PC-9 (cell line): ENCODE measurements around the gene MACC1. TPM values are rescaled to one million over a fixed set of nuclear protein-coding genes. Genes with fewer than 3 reads are reported as not detected.

Experiments used
- BruUV-seq: library from RNA; stranded (reverse); fragments of 400-500 nt; replicated peaks from 2 replicates; lab custom pipeline; 2021; lab: Mats Ljungman, UMichigan
- CTCF ChIA-PET: fragments of 300-600 bp; sonication (Branson Sonifier 250); formaldehyde crosslinking; loops from one replicate; lab custom pipeline; 2022; ENCODE audit warnings: antibody characterized with exemption; lab: Charles Lee
- POLR2A ChIA-PET: fragments of 300-600 bp; sonication (Branson Sonifier 250); formaldehyde crosslinking; loops from one replicate; lab custom pipeline; 2022; ENCODE audit warnings: antibody characterized with exemption; ENCODE audit not compliant: unreplicated experiment; lab: Charles Lee
- DNase-seq, 2 experiments: peaks; one replicate each; pipeline versions ENCODE4 v3.0.0 to v3.0.0-alpha.2; 2015 to 2022; ENCODE audit warnings: mixed read lengths in 1 of 2
- H2AFZ ChIP-seq: fragments of 200-600 bp; sonication (generic); 2 replicates; pipeline ENCODE4 v1.8.1; 2017; ENCODE audit warnings: antibody characterized with exemption
- H3F3A ChIP-seq: fragments of 200-600 bp; sonication (generic); 2 replicates; pipeline ENCODE4 v1.8.1; 2017; ENCODE audit warnings: antibody characterized with exemption, mild to moderate bottlenecking, low read depth; ENCODE audit not compliant: insufficient read depth
- H3K27ac ChIP-seq: fragments of 200-600 bp; sonication (generic); 2 replicates; pipeline ENCODE4 v1.6.1; 2016; ENCODE audit warnings: mixed run types
- H3K27me3 ChIP-seq: fragments of 200-600 bp; sonication (generic); 2 replicates; pipeline ENCODE4 v1.6.1; 2016; ENCODE audit warnings: low read depth, mixed run types; ENCODE audit not compliant: insufficient read depth
- H3K36me3 ChIP-seq: fragments of 200-600 bp; sonication (generic); 2 replicates; pipeline ENCODE4 v1.6.1; 2016; ENCODE audit warnings: low read depth, mixed run types
- H3K4me1 ChIP-seq: fragments of 200-600 bp; sonication (generic); replicated peaks from 2 replicates; pipeline ENCODE4 v1.6.1; 2016; ENCODE audit warnings: mixed run types; ENCODE audit not compliant: insufficient read depth
- H3K4me2 ChIP-seq: fragments of 200-600 bp; sonication (generic); 2 replicates; pipeline ENCODE4 v1.6.1; 2017; ENCODE audit warnings: mixed run types
- H3K4me3 ChIP-seq: fragments of 200-600 bp; sonication (generic); 2 replicates; pipeline ENCODE4 v1.6.1; 2016; ENCODE audit warnings: mixed run types
- H3K79me2 ChIP-seq: fragments of 200-600 bp; sonication (generic); 2 replicates; pipeline ENCODE4 v1.6.1; 2017; ENCODE audit warnings: low read depth, mixed run types
- H3K9me2 ChIP-seq: fragments of 200-600 bp; sonication (generic); 2 replicates; pipeline ENCODE4 v1.8.1; 2017; ENCODE audit warnings: mild to moderate bottlenecking; ENCODE audit not compliant: insufficient read depth
- H3K9me3 ChIP-seq: fragments of 200-600 bp; sonication (generic); 2 replicates; pipeline ENCODE4 v1.8.1; 2016; ENCODE audit warnings: low read depth; ENCODE audit not compliant: insufficient read depth
- H4K20me1 ChIP-seq: fragments of 200-600 bp; sonication (generic); 2 replicates; pipeline ENCODE4 v1.8.1; 2017; ENCODE audit not compliant: insufficient read depth
- CTCF ChIP-seq: fragments of 200-600 bp; sonication (generic); conservative IDR thresholded peaks from 2 replicates; pipeline ENCODE4 v1.6.1; 2017; ENCODE audit warnings: mixed run types, antibody characterized with exemption, mild to moderate bottlenecking, moderate library complexity
- EZH2 ChIP-seq: fragments of 200-600 bp; sonication (generic); IDR thresholded peaks from 2 replicates; pipeline ENCODE4 v1.8.0; 2017; ENCODE audit warnings: antibody characterized with exemption, low read depth
- intact Hi-C: fragments of 100-400 bp; cut with micrococcal nuclease; formaldehyde crosslinking; loops from one replicate; pipeline ENCODE4 v1.10.0; 2022; ENCODE audit not compliant: unreplicated experiment
- total RNA-seq: library from RNA; stranded (reverse); gene quantifications from 2 replicates; pipeline ENCODE4 v1.2.3, GENCODE V29; 2021

The MACC1 gene
- total RNA-seq, 1 experiment from 2014 or later: 50.8 TPM

DNA sequence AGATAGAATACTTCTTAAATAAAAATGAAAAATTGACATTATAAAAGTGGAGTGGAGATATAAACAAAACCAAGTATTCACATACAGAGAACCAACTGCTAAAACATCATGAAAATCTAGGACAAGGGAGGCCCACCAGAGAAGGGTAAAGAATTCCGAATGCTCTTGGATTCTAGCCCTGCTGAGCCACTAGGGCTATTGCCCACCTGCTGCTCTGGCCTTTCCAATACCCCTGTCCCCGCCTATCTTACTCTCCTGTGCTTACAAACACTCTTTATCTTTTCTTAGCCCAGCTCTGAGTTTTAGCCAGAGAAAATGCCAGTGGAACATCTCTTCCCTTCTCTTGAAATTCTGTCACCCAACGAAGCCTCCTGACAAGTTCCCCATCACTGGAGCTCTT is 100.3 kb downstream of the MACC1 start:
- Histone ChIP-seq H3K4me3 (no peak overlapping the region), H3K27me3 (no peaks in the 10 kb centered on the region), H3K79me2 (no peaks in the 10 kb centered on the region), H3K9me2 (0 out of 2 replicates have a peak, but pooled peaks cover 4% of the 10 kb centered on the region), H3K36me3 (no peaks in the 10 kb centered on the region), H3K4me1 (no peaks in the 10 kb centered on the region), H2AFZ (no peak overlapping the region), H3F3A (no peaks in the 10 kb centered on the region), H3K9me3 (no peaks in the 10 kb centered on the region; the same call in 1 of the 2 replicates), H3K4me2 (no peak overlapping the region), H3K27ac (no peak overlapping the region), H4K20me1 (no peaks in the 10 kb centered on the region)
- TF ChIP-seq EZH2 (no peak), CTCF (no peak)
- ChIA-PET CTCF (no interaction called here), POLR2A (no interaction called here)
- no peak for DNase-seq
- no TSS peak for BruUV-seq
- intact Hi-C loops: no loop called here

DNA sequence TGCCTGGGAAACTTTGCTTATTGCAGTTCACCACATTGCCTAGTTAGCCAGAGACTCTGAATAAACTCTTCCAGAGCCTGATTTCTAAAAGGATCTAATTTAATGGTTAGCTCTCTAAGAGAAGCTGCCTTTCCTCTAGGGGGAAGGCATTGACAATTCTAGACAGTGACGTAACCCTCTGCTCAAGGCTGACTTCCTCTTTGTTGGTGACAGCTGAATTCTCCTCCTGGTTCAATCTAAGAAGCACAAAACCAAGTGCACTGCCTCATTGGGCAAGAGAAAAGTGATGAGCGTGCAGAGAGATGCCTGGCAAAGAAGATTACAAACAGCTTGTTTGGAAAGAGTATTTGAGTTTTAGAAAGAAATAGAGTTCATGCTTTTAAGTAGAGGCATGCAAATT is 102.7 kb downstream of the MACC1 start:
- Histone ChIP-seq H2AFZ (no peak overlapping the region), H3K9me3 (no peaks in the 10 kb centered on the region), H3F3A (no peaks in the 10 kb centered on the region), H3K4me3 (no peak overlapping the region), H3K9me2 (0 out of 2 replicates have a peak, but pooled peaks cover 4% of the 10 kb centered on the region), H3K36me3 (no peaks in the 10 kb centered on the region), H3K4me1 (no peaks in the 10 kb centered on the region), H3K27ac (no peak overlapping the region), H3K4me2 (no peak overlapping the region), H4K20me1 (no peaks in the 10 kb centered on the region), H3K79me2 (no peaks in the 10 kb centered on the region), H3K27me3 (no peaks in the 10 kb centered on the region)
- DNase-seq: no peak
- BruUV-seq: no TSS peak
- intact Hi-C loops: no loop called here
- no peak for TF ChIP-seq CTCF
- TF ChIP-seq EZH2: no peak
- ChIA-PET POLR2A (no interaction called here), CTCF (no interaction called here)

GRCh38 chr7:20113427-20114027 is 103.7 kb downstream of the MACC1 start:
- Histone ChIP-seq H3K27ac (no peak overlapping the region), H4K20me1 (no peaks in the 10 kb centered on the region), H3K36me3 (no peaks in the 10 kb centered on the region), H2AFZ (no peak overlapping the region), H3K4me3 (no peak overlapping the region), H3K9me3 (no peaks in the 10 kb centered on the region), H3K4me1 (no peaks in the 10 kb centered on the region), H3K27me3 (no peaks in the 10 kb centered on the region), H3K79me2 (no peaks in the 10 kb centered on the region), H3K4me2 (no peak overlapping the region), H3F3A (no peaks in the 10 kb centered on the region), H3K9me2 (0 out of 2 replicates have a peak, but pooled peaks cover 4% of the 10 kb centered on the region)
- intact Hi-C loops: no loop called here
- no TSS peak for BruUV-seq
- ChIA-PET POLR2A (no interaction called here), CTCF (interaction anchor here (0.6 to 0.8 kb wide), 2 partner anchors 13 to 404 kb away, joined by 3 to 4 read pairs; partner anchors contain the start of gene POLR1F)
- DNase-seq: no peak
- TF ChIP-seq EZH2 (no peak), CTCF (no peak)
